Stimulated activated CD8-positive, alpha-beta memory T cell treated with anti-CD3 and anti-CD28 coated beads, Interleukin-4, amount 100 ng/mL, for 48 hours (primary cell): ENCODE data around the gene RPL29.

ENCODE experiments used
- DNase-seq: peaks from one replicate; pipeline ENCODE4 v3.0.0-alpha.2; 2020

The RPL29 gene

DNA sequence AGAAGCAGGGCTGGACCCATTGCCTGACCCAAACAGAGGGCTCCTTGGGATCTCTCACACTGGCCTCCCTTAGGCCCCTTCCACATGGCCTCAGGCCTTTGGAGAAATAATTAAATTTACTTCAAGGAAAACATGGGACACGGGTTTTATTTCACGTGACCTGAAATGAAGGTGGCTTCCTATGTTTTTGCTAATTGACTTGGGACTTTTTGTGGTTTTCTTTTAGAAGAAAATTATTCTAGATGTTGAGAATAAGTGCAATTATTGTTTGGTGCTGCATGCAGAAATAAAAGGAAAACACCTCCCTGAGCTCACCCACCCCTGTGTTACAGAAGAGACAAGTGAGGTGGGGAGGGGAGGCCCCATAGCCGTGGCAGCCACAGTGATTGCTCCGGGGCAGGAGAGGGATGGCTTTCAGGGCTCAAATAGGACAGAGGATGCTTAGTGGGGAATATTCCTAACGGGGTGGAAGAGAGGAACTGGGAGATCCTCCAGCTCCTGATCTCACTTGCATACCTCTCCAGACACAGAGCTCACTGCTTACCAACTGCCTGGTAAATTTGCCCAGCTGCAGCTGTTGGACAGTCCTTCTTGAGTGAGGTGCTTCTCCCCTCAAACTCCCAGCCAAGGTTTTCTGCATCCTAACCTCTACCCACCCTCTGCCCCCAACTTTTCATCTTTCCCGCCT lies 29.2 kb upstream of the RPL29 start:
- no peak for DNase-seq

DNA sequence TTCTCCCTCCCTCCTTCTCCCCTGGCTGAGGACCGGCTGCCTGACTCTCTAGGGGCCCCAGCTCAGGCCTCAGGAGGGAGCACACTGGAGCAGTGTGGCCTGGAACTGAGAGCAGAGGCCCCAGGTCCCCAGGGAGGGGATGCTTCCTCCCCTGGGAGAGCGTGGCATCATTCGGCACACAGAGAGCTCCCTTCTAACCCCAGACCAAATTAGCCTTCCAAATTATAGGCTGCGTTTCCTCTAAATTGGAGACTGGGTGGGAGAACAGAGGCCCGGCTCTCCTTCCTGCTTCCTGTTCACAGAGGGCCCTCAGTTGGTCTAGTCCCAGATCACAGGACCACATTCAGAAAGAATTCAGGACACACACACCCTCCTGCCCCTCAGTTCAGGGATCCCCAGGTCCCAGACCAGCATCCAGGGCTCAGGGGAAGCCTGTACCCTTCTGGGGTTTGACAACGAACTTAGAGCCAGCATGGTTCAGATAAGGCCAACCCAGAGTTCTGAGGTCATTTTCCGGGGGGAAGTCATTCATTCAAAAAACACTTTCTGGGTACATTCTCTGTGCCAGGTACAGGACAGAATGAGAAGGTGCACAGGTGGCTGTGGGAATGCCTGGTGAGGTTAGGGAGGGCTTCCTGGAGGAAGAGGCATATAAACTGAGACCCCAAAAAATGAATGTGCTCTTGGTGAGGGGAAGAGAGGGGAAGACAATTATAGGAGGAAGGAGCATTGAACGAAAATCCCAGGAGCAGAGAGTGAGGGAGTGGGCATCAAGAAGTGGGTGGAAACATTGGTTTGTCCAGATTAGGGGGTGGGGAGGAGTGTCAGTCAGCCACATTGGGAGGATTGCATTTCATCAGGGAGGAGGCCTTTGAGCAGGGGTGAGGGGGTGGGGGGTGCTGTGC lies 28.4 kb upstream of the RPL29 start:
- DNase-seq = no peak

DNA sequence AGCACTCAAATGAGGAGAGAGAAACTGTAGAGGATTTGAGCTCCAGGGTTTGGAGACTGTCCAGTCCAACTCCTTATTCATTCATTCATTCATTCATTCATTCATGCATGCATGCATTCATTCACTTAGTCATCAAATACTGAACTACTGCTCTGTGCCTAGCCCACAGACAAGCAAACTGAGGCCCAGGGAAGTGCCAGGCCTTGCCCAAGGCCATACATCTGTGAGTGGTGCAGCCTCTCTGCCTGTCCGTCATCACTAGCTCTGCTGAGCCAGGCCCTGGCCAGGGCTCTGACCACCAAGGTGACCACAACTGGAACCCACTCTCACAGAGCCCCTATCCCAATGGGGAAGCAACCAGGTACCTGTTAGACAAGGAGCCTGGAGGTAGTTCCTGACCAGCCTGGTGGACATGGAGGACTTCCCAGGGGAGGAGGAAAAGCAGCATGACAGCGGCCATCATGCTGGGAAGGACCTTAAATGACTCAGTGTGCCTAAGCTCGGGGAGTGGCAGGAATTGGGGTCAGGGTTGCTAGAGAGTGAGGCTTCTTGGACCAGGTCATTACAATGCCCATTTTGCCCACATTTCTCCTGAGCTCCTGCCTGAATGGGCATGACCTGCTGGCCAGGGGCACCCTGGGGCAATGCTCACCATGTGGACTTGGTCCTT lies 27.5 kb upstream of the RPL29 start:
- DNase-seq = no peak

DNA sequence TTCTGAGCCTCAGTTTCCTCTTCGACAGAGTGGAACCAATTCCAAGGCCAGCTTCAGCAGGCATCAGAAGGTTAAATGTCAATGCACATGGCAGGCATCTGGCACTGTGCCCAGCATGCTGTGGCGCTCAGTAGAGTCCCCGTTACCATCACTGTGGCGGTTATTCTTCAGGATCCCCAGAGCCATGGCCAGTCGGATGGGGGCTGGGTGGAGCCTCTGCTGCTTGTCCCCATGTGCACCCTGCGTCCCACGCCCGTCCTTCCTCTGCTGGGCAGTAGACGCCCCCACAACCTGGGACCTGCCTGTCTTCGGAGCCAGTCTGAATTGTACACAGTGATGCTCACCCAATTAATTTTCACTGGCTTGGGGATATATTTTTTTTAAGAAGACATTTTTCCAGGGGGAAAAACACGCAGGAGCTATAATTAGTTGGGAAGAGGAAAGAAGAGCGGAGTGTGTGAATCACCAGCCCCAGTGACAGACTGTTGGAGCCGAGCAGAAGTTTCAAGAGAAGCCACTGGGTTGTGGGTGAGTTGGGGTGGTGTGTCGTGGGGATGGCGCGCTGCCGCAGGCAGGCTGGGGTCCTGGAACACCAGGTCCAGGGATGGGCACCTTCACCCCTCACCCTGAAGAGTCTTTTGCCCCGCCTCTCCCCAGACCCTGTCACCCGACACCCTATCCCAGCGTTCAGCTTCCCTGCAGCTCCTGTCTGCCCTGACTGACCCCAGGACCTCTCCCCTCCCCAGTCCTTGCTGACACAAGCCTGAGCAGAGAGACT lies 26.8 kb upstream of the RPL29 start:
- DNase-seq = no peak

DNA sequence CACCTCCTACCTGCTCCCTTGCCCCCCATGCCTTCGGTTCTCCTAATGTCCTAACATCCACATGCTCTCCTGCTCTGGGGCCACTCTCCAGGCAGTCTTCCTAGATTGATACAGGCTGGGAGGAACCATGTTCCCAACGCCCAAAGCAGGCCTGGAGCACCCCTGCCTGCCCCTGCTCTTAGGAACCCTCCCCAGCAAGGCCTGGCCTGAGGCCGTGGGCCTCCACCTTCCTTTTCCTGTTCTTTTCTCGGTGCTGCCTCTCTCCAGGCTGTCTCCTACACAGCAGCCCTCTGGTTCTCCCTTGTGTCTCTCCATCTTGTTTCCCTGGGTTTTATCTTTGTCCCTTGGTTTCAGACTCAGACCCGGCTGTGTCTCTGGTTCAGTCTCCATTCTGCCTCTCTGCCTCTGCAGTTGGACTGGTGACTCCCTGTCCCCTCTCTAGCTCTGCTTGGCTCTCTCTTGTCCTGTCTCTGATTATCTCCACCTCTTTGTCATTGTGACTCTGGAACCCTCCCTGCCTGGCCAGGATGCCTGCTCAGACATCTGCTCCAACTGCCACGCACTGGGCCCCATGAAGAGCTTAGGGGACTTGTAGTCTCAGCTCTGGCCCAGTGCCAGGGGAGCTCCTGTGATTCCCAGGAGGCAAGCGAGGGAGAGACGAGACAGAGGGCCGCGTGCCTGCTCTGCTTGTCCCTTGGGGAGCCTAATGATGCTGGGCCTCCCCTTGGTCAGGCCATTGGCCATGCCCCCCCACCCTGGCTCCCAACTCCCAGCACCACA lies 26.0 kb upstream of the RPL29 start:
- no peak for DNase-seq

- DNase-seq = no peak
Observed at GRCh38 chr3:52020796-52021195, 25.1 kb upstream of the RPL29 start.

DNA sequence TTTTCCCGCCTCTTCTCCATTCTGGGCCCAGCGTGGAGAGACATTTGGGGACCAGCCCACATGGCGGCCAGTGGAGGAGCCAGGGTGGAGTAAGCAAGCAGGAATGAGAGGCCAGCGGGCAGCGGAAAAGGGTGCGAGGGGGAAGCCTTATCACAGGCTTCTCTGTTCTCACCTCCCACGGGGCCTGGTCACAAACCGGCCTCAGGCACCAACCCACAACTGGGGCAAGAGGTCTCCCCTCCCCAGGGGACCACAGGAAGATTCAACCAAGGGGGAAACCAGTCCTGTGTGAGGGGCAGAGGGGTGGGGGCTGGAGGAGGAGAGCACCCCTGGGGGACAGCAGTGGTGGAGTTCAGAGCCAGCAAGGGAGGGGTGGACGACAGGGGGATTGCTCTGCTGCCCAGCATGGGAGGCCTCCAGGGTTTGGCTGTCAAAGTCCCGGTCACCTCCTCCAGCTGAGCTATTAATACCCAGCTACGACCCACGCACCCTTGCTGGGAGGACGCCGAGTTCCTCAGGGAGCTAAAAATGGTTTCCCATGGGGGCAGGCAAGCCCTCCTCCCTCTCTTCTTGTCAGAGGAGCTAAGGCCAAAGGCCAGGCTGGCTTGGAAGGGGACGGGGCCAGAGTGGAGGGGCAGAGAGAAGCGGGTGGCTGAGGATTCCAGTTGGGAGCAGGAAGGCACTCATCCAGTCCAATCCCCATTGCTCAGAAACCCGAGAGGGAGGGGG lies 23.8 kb upstream of the RPL29 start:
- no peak for DNase-seq

DNA sequence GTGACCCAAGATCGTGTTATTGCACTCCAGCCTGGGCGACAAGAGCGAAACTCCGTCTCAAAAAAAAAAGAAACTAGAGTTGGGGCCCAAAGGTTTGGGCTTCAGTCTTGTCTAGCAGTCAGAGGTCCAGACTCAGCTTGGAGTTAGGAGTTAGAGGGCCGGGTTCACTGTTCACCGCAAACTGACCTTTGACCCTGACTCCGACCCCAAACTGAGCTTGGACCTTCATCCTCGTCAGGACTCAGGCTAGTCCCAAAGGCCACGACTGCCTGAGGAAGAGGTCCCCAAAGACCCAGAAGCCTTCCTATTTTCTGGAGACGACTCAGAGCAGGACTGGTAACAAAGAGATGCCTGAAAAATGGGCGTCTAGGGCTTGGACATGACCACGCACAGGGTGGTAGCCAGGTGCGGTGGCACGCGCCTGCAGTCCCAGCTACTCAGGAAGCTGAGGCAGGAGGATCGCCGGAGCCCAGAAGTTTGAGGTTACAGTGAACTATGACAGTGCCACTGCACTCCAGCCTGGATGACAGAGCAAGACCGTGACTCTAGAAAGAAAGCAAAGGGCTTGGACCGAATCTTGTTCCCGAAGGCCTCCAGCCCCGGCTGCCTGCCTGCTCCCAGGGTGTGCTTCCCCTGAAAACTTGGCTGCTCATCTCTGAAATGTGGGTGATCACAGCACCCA lies 22.8 kb upstream of the RPL29 start:
- DNase-seq = no peak

- no peak for DNase-seq
Observed at GRCh38 chr3:52017586-52017985, 21.9 kb upstream of the RPL29 start.

DNA sequence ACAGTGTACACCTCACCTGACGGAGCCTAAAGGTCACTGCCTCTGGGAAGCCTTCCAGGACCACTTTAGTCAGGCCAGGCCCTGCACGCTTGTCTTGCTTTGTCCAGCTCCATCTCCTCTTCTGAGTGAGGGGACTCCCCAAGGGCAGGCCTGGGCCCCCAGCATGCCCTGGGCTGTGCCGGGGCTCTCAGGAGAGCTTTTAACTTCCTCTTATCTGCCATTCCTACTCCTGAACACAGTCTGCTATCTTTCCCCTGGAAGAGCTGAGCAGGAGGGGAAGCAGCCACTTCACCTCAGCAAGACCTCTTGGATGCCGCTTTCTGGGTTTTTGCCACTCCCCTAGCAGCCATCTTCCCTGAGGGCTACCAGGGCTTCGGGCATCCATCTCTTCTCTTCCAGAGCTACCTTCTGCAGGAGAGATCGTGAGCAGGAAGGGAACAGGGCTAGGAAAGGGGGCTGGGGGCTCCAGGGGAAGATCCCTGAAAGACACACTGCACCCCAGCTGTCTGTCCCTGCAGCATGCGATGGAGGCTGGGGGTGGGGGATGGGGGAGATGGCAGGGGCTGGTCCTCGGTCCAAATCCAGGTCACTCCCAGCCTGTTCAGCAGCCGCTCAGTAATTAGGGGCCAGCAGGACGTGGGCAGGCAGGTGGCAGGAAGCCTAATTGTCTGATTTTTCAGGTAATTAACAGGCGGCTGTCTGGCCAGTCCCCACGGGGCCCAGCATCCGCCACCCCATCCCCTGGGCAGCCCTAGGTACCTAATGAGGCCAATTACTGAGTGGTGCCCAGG lies 19.9 kb upstream of the RPL29 start:
- no peak for DNase-seq

DNA sequence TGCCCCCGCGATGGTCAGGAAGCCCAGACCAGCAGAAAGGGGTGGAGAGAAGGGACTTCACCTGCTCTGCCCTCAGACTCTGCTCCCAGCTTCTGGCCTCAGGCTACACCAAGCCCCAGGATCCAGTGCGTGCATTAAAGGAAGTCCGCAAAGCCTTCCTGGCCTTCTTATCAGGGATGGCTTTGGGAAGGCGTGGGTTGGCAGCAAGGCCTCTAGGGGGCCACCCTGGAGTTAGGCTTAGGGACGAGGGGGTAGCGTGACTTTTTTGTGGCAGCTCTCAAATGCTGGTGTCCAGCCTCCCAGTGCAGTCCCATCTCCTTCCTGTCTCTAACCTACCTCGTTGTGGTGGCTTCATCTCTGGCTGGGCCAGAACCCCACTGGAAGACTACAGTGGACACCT lies 18.9 kb upstream of the RPL29 start:
- no peak for DNase-seq

GRCh38 chr3:52013802-52014598 lies 18.3 kb upstream of the RPL29 start:
- no peak for DNase-seq

- no peak for DNase-seq
Observed at GRCh38 chr3:52012699-52013098, 17.0 kb upstream of the RPL29 start.

- no peak for DNase-seq
Observed at GRCh38 chr3:52010431-52010830, 14.7 kb upstream of the RPL29 start.

DNA sequence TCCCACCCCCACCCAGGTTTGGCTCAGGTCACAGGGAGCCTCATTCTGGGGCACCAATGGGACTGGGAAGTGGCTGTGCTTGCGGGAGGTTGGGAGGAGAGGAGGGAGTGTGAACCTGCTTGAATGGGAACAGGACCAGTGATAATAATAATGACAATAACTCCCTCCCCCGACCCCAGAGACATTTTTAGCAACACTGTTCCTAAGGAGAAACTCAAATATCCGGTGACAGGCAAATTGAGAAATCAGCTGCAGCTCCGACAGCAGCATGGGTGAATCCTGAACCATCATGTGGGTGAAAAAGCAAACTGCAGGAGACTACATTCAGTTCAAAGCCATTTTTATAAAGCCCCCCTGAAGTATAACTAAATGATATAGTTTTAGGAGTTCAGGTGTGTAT lies 11.6 kb upstream of the RPL29 start:
- DNase-seq = no peak

GRCh38 chr3:52006820-52007133 lies 11.1 kb upstream of the RPL29 start:
- DNase-seq = no peak

DNA sequence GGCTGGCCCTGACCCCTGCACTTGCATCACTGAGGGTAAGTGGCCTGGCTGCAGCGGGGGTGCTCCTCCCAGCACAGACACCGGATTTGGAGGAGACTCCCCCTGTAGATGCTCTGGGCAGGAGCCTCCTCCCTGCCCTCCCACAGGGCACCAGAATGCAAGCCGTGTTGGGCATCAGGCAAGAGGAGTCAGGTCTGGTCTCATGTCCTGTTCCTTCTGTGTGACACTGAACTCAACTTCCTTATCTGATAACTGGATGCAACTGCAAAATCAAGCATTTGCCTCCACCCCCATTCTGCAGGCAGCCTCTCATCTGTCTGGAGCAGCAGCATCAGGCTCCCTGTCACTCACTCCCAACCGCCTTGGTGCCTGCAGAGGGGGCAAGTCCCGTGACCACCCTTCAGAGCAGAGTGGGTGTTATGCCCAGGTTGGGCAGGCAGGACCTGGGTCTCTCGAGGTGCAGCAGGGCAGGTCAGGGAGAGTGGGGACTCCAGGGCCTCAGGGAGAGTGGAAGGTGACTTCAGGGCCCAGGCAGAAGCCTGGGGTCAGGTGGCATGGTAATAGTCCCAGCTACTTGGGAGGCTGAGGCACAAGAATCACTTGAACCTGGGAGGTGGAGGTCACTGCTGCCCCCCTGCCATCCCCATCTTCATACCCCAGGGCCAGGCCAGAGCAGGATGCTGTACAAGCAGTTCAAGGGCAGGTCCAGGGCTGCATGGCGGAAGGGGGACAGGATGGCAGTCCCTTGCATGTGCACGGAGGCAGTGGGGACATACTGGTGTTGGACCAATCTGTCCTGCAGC lies 10.5 kb upstream of the RPL29 start:
- DNase-seq = no peak

- no peak for DNase-seq
Observed at GRCh38 chr3:52005571-52005986, 9.9 kb upstream of the RPL29 start.
